ENCODE data around the gene CD9.

CD9 gene

DNA sequence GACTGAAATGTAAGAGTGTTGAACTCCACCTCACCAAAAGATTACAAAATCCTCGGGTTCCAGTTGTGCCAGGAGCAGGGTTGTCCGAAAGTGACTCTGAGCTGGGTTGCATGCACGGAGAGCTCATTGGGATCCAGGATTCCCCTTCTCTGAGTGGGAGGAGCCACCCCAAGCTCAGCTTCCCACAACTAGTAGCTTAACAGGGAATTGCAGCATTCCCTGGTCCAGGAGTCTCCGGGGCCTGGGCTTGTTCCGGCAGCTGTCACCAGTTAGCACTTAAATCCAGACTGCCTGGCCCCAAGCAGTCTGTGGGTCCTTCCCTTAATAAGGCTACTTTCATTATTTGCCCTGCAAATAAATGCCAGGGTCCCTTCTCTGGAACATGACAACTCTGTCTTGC lies 50.1 kb downstream of the CD9 start:
- DNase-seq: no peak

GRCh38 chr12:6253278-6253677 lies 53.1 kb downstream of the CD9 start:
- no peak for DNase-seq

DNA sequence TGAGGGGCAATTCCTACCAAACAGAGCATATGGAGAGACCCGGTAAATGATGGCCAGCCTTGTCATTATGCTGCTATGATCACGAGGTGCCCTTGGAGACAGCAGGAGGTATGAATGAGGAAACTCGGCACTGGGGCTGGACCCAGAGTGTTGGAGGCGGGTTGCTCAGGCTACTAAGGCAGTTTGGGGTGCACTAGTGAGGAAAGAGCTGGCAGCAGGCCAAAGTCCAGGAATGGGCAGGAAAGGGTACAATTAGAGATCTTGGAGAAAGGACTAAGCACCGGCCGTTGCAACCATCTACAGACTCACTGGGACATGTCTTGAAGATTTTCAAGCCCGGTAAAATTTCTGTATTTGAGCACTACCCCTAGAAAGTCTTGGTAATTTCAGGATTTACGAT lies 54.3 kb downstream of the CD9 start:
- no peak for DNase-seq

DNA sequence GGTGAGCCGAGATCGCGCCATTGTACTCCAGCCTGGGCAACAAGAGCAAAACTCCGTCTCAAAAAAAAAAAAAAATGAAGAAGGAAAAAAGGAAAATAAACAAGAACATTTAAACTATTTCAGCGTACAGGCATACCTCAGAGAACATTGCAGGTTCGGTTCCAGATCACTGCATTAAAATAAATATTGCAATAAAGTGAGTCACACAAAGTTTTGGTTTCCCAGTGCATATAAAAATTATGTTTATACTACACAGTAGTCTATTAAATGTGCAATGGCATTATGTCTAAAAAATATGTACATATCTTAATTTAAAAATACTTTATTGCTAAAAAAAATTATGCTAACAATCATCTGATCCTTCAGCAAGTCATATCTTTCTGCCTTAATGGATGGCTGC lies 56.8 kb downstream of the CD9 start:
- DNase-seq: no peak

DNA sequence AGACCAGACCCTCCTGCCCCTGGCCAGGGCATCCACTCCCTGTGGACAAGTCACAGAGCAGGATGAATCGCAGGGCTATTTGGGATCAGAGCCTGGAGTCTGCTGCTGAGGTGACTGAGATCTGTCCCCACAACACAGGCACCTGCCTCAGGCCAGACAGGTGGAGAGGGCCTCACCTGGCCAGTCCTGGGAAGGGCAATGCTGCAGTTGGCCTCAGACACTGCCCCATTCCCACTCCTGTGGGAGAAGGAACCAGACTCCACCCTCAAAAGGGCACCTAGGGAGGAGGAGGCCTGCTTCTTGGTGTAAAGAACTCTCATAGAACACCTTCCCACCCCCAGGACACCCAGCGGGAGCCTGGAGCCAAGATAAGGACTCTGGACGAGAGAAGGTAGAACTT lies 62.0 kb downstream of the CD9 start:
- DNase-seq: no peak

DNA sequence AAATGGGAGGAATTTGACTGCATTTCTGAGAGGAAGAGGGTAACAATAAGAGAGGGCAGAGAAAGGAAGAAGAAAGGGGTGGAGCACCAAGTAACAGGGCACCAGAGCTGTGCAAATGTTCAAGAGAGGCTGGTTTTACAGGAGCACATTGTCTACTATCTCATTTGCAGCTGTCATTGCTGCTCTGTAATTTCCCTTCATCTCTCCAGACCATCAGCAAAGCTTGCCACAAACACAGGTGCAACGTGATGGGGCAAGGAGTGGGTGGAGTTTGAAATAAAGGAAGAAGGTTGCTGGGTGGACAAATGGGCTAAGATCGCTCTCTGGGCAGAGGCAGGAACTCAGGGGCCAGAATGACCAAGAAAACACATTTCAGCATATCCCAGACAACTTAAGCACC lies 62.4 kb downstream of the CD9 start:
- no peak for DNase-seq

GRCh38 chr12:6263931-6264330 lies 63.7 kb downstream of the CD9 start:
- DNase-seq: no peak

DNA sequence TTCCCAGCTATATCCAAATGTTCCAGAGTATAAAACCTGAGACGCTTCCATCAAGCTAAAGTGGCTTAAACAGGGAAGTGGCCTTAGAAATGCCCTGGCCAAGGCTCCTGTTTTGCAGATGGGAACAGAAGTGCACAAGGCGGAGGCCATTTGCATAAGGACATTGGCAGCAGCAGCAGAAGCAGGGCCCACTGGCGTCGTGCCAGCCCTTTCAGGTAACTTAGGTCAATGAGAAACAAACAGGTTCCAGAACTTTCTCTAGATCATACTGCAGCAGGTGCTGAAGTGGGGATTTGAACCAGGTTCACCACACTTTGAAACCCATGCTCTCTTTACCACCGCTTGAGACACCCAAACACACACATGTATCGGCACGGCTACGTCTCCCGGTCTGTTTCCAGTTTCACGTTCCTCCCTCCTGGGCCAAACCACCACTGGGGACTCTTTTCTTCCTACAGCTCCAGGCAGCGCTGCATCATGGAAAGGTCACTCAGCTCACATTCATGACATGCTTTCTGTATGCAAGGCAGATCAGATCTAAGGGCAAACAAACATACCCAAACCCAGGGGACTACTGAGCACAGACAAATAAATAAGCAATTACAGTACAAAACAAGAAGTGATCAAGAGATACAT lies 64.3 kb downstream of the CD9 start:
- DNase-seq: no peak

DNA sequence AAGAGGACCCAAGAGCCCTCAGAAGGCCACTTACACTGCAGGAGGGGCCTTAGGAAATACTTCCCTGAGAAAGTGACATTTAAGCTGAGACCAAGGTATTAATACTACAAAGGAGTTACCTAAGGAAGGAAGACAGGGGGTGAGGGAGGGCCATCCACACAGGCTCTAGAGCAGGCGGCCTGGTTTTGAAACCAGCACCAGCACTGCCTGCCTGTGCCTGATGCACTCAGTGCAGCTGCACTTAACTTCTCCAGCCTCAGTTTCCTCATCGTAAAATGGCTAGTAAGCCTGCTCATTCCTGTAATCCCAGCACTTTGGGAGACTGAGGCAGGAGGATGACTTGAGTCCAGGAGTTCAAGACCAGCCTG lies 64.8 kb downstream of the CD9 start:
- DNase-seq: no peak

DNA sequence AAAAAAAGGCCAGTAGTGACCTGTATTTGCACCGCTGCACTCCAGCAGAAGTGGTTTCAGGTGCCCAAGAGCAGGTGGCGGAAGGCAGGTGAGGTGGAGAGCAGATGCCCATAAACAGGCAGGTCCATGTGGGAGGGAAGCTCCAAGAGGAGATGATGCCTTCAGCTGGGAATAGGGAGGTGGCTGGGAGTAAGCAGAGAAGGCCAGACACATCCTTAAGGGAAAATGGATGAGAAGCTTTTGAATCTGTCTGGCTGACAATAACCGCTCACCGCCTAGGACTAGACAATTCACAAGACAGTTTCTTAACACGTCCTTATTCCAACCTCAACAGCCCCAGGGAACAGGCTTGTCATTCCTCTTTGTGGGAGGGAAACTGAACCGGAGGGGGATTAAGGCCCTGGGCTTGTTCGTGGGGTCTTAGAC lies 66.4 kb downstream of the CD9 start:
- no peak for DNase-seq

- DNase-seq: peak; percentile 70
Measured at GRCh38 chr12:6266971-6267721, 66.9 kb downstream of the CD9 start.

DNA sequence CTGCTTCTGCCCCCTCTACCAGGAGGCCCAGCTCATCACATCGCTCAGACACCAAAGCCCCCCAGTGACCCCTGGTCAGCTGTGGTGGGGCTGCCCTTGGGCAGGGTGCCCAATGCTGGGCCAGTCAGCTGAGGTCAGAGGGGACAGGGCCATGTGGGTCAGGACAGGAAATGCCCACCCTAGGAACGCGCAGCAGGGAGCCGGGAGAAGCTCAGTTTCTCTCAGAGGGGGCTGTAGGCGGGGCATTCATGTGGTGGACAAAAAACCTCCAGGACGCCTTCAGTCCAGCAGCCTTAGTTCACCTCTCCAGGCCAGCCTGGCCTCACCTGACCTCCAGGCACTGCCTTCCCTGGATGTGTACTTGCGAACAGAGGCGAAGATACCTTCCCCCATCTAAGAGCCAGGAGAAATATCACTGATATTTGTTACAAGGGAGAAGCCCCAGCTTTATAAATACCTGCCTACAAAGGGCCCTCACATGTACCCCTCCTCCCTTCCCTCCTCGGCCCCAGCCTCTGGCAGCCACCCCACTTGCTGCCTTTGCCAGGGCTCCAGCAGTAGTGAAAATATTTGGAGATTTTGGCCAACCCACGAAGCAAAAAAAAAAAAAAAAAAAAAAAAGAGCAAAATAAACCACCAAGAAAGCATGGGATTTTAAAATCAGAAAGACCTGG lies 68.4 kb downstream of the CD9 start:
- no peak for DNase-seq

DNA sequence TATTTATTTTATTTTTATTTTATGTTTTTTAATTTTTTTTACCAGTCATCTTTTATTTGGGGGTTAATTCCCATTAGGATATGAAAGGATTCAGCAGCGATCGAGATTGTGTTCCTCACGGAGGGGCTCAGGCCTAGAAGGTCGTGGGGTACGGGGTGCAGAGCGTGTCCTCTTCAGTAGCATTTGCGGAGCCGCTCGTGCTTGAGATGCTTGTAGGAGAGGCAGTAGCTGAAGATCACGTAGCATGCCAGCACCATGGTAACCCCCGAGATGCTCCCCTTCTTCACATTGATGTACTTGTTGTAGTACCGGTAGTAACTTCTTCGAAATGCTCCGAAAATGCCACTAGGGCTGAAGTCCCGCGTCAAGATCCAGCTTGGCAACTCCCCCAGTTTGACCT lies 69.8 kb downstream of the CD9 start:
- no peak for DNase-seq

DNA sequence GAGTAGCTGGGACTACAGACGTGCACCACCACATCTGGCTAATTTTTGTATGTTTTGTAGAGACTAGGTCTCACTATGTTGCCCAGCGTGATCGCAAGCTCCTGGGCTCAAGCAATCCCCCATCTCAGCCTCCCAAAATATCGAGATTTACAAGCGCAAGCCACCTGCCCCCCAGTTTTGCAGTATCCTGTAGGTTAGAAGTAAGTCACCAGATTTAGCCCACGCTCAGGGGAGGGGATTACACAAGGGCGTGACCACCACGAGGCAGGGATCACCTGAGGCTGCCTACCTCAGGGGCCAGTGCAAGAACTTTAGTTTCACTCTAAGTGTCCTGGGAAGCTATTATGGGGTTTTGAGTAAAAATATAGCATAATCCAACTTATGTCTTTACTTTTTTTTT lies 71.1 kb downstream of the CD9 start:
- DNase-seq: no peak

DNA sequence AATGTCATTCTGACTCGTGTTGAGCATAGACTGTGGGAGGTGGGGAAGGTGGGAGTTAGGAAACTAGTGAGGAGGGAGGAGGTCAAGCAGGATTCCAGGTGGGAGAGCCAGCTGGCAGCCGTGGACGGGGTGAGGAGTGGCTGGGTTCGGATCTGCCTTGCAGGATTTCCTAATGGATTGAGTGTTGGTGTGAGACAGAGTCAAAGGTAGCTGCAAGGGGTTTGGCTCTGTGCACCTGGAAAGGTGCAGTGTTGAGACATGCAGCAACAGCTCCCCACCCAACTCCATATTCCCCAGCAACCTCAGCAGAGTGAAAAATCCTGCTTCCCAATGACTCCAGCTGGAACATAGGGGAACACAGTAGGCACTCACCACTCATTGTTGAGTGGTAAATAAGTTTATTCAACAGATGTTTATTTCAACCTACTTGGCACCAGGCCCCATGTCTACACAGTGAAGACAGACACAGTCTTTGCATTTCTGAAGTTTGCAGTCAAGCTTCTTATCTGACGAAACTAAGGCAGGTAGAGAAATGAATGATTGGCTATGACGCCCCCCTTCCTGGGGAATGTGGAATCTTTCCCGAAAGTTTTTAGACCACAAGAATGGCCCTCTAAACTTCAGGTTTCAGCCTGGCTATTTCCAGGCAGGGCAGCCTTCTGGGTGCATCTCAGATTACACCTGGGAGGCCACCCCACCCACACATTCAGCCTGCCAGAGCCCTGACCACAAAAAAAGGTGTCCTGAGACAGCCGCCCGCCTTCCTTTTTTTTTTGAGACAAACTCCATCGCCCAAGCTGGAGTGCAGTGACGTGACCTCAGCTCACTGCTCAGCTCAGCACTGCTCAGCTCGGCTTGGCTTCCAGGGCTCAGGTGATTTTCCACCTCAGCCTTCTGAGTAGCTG lies 72.4 kb downstream of the CD9 start:
- DNase-seq: no peak

GRCh38 chr12:6273205-6273540 lies 73.0 kb downstream of the CD9 start:
- DNase-seq: no peak

DNA sequence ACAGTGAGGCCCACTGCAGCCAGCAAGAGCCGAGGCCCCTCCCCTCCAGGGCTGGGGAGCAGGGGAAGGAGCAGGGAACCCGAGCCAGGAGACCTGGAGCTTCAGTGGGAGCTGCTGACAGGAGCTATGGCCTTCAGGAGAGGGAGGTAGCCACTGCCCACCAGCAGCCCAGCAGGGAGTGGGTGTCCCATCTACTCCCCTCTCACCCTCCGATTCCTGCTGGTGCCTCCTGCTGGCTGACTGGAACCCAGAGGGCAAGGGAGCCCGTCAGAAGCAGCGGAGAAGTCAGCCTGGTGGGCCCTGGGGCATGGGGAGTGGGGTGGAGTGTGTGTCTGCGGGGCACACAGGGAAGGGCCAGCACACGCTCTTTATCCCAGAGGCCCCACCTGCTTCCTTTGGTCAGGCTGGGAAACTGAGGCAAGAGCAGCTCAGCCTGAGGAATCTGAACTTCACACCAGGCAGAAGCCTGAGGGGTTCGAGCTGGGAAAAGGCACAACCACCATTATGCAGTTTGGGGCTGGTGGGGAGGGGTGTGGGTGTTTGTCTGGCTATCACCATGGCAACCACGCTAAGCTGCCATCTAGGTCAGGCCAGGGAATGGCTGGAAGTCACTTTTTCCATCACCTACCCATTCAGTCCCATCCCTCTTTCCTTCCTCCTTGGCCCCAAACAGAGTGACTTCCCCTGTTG lies 73.5 kb downstream of the CD9 start:
- DNase-seq: no peak

GRCh38 chr12:6274231-6275221 lies 74.3 kb downstream of the CD9 start:
- DNase-seq: no peak

DNA sequence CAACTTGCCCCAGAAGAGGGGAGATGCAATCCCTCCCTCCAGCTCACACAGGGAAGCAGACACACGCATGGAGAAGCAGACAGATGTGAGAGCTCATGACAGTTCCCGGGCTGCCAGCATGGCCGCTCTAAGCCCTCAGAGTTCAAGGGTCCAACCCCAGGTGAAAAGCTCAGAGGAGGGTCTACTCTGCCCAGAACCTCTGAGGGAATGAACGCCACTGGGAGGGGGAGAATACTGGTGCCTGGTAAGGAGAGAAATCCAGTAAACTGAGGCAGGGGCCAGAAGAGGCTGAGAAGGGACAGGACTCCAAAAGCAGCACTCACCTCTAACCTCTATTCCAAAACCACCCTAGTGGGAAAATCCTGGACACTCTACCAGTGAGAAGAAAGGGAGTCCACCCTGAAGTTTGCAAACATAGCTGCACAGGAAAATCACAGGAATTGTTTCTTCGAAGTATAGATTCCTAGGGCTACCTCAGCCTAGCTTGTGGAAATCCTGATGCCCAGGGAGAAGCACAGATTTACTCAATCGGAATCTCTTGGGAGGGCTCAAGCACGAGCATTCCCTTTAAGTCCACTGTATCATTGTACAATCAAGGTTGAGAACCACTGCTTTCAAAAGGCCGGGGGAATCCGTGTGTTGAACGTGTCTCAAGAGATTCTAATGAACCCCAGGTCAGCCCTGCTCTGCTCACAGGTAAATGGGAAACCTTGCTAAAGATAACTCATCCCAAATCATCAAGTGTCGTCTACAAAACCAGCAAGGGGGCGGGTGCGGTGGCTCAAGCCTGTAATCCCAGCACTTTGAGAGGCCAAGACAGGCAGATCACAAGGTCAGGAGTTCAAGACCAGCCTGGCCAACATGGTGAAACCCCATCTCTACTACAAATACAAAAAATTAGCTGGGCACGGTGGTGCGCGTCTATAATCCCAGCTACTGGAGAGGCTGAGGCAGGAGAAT lies 76.0 kb downstream of the CD9 start:
- DNase-seq: no peak

DNA sequence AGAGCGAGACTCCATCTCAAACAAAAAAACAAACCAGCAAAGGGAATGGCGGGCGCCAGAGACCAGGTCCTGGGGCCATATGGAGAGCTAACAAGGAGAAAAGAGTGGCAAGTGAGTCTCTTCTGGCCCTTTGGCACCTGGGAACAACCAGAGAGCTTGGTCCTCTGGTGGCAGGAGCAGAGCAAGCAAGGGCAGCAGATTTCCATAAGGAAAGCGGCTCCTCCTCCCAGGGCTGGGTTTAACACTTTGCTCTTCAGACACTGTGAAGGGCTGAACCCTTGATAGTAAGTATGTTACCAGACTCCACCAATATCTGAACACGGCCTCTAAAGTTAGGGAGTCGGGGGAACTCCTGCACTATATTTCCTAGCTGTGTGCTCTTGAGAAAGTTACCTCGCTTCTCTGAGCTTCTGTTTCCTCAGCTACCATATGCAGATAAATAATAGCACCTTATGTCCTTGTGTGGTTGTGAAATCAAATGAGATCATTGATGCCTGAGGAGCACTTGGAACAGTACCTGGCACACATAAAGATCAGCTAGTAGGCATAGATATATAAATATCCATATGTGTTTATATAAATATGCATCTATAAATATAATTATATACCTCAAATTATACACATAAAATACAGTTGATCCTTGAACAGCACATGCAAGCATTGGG lies 76.9 kb downstream of the CD9 start:
- DNase-seq: no peak

Data from stimulated activated CD4-positive, alpha-beta T cell treated with anti-CD3 and anti-CD28 coated beads, Interleukin-4, amount 100 ng/mL, for 24 hours (primary cell).